Esophagus muscularis mucosa (tissue), 3 donors: ENCODE measurements around the gene TEX50.

Experiments used
- POLR2A ChIP-seq: fragments of 450-650 bp; IDR thresholded peaks from one replicate; pipeline ENCODE4 v1.6.1; 2017; ENCODE audit warnings: antibody characterized with exemption, moderate library complexity, mild to moderate bottlenecking, low read depth
- TF ChIP-seq, protein P1 (sequence below), 3 experiments: fragments of 200-600 bp in 2 of 3; fragments of 450-650 bp in 1 of 3; sonication (generic) in 2 of 3; IDR thresholded peaks; one replicate each; pipeline ENCODE4 v1.5.1; 2017 to 2019; ENCODE audit warnings: antibody characterized with exemption in 3 of 3, mild to moderate bottlenecking in 2 of 3, moderate library complexity in 1 of 3

DNA sequence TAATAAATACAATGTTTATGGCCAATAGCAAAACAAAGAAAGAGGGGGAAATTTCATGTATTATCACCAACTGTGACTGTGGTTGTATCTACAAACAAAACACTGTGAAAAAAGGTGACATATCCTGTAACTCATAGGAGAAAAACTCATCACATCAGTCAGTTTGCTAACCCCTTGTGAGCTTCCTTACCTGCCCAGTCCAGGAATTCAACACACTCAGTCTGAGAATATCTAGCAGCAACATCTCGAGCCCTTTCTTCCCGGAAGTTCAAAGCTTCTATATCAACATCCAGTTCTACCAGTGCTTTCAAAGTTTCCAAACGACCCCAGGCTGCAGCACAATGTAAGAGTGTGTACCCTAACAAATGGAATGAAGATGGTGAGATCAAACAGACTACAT lies 11.5 kb downstream of the TEX50 start:
- TF ChIP-seq POLR2A, result no peak
- TF ChIP-seq, protein P1, sequence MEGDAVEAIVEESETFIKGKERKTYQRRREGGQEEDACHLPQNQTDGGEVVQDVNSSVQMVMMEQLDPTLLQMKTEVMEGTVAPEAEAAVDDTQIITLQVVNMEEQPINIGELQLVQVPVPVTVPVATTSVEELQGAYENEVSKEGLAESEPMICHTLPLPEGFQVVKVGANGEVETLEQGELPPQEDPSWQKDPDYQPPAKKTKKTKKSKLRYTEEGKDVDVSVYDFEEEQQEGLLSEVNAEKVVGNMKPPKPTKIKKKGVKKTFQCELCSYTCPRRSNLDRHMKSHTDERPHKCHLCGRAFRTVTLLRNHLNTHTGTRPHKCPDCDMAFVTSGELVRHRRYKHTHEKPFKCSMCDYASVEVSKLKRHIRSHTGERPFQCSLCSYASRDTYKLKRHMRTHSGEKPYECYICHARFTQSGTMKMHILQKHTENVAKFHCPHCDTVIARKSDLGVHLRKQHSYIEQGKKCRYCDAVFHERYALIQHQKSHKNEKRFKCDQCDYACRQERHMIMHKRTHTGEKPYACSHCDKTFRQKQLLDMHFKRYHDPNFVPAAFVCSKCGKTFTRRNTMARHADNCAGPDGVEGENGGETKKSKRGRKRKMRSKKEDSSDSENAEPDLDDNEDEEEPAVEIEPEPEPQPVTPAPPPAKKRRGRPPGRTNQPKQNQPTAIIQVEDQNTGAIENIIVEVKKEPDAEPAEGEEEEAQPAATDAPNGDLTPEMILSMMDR (IDR thresholded peaks at IDR 0.05), result no peak
